Measurements from ENCODE around the gene PIK3C2A. TPM values are rescaled to one million over a fixed set of nuclear protein-coding genes. Genes with fewer than 3 reads are reported as not detected.

PIK3C2A gene
- polyA plus RNA-seq, 4 donors = 62.1 to 75.8 (median 64.2) TPM

DNA sequence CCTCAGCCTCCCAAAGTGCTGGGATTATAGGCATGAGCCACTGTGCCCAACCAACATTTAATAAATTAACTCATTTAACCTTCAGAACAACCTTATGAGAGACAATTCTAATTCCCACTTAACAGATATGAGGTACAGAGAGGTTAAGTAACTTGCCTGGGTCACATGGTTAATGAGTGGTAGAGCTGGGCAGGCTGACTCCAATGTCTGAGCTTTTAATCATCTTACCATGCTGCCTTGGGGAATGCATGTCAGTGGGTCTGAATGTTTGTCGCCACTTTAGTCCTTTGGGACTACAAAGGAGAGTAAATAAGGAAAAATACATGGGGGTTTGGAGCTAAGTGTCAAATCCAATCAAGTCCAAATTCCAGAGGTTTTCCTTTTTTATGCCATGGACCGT lies 11.2 kb upstream of the PIK3C2A start:
- no peak for DNase-seq (ENCODE audit: low read depth in 4 of 4, low spot score in 2 of 4)

DNA sequence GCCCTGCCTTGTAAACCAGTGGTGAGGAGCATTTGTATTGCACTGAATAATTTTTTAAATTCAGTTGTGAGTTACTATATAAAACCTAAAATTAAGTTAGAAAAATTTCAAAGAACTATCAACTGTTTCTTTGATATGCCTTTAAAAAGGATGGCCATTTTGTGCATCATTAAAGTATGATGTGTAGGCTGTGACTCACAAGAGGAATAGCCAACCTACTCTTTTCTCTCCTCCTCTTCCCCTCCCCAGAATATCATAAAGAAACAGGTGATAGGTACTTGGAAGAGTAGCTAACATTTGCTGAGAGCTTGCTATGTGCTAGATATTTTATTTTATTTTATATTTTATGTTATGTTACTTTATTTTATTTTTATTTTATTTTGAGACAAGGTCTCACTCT lies 10.6 kb upstream of the PIK3C2A start:
- no peak for DNase-seq (ENCODE audit: low read depth in 4 of 4, low spot score in 2 of 4)

DNA sequence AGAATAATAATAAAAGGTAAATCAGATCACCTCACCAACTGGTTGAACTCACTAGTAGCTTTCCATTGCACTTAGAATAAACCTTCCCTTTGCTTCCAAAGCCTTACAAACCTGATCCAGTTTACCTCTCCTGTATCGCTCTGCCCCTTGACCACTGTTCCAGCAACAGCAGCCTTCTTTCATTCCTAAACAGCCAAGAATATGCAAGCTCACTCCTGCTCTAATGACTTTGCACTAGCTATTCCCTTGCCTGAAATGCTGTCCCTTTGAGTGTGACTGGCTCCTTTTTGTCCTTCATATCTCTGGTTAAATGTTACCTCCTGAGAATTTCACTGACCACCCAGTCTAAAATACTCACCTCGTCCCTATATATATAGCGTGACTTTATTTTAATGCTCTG lies 9.6 kb upstream of the PIK3C2A start:
- DNase-seq (ENCODE audit: low read depth in 4 of 4, low spot score in 2 of 4) = no peak

DNA sequence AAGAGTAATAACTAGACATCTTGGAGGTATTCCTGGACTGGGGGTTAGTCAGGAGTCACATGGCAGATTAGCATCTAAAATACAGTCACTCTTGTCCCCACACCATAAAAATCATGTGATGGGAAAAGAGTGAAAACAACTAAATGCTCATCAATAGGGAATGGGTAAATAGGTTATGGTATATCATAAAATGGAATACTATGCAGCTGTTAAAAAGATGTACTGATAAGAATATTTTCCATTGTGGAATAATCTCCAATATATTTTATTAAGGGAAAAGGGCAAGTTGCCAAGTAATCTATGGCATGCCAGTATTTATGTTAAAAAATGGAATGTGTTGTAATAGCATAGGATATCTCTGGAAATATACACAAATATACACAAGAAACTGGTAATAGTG lies 6.6 kb upstream of the PIK3C2A start:
- DNase-seq (ENCODE audit: low read depth in 4 of 4, low spot score in 2 of 4) = no peak

DNA sequence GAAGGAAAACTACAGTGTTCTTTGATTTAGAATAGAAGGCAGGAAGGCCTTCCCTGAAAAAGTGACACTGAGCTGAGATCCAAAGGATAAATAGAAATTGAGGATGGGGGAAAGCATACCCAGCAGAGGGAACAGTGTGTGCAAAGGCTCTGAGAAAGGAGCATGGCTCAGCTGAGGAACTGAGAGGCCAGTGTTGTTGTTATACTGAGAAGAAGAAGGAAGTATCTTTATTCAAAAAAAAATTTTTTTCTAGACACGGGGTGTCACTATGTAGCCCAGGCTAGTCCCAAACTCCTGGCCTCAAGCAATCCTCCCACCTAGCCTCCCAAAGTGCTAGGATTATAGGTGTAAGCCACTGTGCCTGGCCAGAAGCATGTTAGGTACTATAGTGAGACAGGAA lies 3.5 kb upstream of the PIK3C2A start:
- DNase-seq (ENCODE audit: low read depth in 4 of 4, low spot score in 2 of 4) = no peak

DNA sequence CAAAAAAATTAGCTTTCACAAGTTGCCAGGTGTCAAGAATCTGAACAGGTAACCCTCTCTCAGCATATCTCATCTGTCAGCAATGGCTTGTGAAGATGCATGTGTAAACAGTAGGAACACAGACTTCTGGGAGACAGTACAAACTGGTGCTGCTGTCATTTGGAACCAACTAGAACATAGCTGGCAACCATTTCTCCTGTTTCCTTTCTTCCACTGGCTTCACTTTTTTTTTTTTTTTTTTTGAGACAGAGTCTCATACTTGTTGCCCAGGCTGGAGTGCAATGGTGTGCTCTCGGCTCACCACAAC lies 2.1 kb upstream of the PIK3C2A start:
- DNase-seq (ENCODE audit: low read depth in 4 of 4, low spot score in 2 of 4) = no peak

DNA sequence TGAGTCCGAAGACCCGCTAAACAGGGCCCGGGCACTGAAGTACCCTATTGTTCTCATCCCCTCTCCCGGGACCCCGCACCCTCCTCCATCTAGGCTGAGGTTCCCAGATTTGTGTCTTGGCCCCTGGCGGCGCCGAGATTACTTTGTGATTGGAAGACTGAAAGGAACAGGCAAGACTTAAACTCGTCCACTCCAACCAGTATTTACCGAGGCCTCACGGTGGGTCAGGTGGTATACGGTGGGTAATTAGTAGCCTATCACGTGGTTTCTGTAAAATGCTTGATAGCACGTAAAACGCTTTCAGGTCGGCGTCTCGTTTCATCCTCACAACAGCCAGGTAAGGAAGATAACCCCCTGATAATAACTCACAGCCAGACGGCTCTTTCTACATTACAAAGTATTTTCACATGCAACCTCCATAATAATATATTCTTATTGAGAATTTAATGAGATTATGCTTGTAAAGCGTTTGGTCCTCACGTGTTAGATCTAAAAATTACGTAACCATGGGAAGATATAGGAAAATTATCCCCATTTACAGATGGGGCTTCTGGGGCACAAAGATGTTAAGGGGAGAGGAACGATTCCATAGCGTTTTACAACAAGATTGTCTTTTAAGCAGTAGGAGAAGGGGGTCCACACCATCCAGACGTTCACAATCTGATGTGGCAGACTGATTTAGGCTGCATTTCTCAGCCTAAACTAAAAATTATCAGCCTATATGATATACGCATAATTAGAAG lies 642 bp upstream of the PIK3C2A start:
- DNase-seq (ENCODE audit: low read depth in 4 of 4, low spot score in 2 of 4) = peak in 3 of 4 donors; percentile 63 to 81 (median 75)

DNA sequence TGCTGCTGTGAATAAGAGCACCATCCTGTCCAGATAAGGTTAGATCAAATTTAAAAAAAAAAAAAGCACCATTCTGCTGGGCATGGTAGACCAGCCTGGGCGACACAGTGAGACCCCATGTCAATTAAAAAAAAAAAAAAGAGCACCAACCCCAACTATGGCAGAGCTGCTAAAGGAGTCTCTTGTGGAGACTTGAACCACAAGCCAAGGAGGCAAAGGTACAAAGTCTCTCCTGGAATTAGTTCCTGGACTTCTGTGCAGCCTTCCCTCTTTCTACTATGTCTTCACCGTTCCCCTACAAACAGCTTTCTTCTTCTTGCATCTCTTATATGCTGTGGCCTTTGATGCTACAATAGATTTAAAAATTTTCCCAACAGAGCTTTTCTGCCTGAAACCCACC lies 1.3 kb downstream of the PIK3C2A start:
- DNase-seq (ENCODE audit: low read depth in 4 of 4, low spot score in 2 of 4) = no peak

DNA sequence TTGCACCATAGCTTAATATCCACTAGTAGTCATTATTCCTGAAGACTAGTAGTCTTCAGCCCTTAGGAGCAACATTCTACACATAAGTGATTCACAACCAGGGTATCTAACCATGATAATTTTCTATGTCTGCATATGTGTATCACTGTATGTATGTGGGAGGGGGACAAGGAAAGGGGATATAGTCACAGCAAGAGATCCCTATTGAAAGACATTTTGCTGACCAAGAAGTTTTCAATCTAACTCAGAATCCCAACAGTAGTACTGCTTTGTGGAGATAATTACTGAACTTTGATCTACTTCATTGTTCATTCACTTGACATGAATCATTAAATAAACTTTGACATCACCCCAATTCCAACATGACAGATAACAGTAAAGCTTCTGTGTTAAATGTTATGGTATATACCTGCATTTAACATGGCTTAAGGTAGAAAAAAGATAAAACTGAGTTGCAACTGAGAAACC lies 10.3 kb downstream of the PIK3C2A start:
- no peak for DNase-seq (ENCODE audit: low read depth in 4 of 4, low spot score in 2 of 4)

DNA sequence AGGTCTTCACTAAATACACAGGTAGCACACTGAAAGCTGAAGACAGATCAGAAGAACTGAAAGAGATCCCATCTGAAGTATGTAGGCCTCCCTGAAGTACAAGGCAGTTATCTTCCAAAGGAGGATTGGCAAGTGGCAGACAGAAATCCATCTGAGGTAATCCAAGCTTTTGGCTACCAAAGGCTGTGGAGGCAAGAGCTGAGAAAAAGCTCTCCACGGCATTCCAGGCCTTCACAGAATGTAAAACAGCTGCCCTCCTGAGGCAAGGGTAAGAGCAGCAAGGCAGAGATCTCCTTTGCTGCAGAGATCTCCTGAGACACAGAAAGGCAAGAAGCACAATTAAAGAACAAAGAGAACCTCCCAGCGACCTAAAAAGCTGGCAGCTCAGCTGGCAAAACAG lies 19.1 kb downstream of the PIK3C2A start:
- no peak for DNase-seq (ENCODE audit: low read depth in 4 of 4, low spot score in 2 of 4)

DNA sequence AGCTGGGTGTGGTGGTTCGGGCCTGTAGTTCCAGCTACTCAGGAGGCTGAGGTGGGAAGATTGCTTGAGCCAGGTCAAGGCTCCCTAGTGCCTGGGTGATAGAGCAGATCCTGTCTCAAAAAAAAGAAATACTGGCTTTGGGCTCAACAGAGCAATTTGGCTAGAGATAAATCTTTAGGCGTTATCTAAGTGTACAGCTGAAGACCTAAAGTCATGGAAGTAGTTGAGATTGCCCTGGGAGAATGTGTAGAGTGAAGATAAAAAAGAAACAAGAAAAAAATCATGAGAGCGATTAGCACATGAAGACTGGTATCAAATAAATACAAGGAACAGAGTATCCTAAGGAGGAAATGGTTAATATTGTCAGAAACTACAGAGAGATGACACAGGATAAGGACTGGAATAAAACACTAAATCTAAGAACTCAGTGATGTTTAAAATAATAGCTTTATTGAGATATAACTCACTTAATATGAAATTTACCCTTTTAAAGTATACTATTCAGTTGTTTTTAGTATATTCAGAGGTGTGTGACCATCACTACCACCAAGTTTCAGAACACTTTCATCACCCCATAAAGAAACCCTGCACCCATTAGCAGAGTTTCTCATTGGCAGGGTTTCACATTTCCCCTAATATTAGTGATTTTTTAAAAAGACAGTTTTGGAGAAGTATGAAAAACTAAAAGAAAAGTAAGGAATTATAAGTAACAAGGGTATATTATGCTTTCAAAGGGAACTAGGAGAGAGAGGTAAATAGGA lies 20.7 kb downstream of the PIK3C2A start:
- DNase-seq (ENCODE audit: low read depth in 4 of 4, low spot score in 2 of 4) = no peak

DNA sequence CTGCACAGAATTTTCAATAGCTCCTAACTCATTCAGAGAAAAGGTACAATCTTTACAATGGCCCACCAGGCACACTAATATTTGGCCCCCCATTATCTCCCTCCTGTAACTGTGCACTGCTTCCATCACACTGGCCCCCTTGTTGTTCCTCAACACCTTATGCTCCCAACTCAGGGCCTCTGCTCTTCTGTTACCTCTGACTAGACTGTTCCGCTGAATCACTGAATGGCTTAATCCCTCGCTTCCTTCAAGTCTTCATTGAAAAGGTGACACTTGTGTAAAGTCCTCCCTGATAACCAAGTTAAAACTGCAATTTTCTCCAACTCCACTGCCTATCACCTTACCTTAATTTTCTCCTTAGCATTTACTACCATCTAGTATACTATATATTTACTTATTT lies 21.8 kb downstream of the PIK3C2A start:
- DNase-seq (ENCODE audit: low read depth in 4 of 4, low spot score in 2 of 4) = no peak

DNA sequence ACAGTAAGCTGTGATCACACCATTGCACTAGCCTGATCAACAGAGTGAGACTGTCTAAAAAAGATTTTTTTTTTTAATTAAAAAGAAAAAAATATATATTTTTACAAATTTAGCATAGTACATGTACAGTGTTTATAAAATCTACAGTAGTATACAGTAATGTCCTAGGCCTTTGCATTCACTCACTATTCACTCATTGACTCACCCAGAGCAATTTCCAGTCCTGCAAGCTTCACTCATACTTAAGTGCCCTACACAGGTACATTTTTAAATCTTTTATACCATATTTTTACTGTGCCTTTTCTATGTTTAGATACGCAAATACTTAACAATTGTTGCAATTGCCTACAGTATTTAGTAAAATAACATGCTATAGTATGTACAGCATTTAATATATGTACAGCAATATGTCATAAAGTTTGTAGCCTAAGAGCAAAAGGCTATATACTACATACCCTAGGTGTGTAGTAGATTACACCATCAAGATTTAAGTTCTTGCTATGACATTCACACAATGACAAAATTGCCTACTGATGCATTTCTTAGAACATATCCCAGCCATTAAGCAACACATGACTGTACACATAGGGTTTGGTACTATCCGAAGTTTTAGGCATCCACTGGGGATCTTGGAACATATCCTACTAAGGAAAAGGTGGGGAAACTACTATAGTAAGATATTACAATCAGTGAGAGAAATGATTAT lies 22.8 kb downstream of the PIK3C2A start:
- no peak for DNase-seq (ENCODE audit: low read depth in 4 of 4, low spot score in 2 of 4)

DNA sequence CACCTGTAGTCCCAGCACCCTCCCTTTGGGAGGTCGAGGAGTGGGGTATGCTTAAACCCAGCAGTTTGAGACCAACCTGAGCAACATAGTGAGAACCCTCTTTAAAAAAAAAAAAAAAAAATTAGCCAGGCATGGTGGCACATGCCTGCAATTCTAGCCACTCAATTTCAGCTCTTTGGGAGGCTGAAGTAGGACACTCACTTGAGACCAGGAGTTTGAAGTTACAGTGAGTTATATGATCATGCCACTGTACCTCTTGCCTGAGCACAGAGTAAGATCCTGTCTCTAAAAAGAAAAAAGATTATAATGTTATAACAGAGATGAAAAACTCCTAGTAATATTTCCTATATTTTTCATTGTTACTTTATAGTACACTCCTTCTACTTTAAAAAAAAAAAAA lies 23.9 kb downstream of the PIK3C2A start:
- DNase-seq (ENCODE audit: low read depth in 4 of 4, low spot score in 2 of 4) = no peak

DNA sequence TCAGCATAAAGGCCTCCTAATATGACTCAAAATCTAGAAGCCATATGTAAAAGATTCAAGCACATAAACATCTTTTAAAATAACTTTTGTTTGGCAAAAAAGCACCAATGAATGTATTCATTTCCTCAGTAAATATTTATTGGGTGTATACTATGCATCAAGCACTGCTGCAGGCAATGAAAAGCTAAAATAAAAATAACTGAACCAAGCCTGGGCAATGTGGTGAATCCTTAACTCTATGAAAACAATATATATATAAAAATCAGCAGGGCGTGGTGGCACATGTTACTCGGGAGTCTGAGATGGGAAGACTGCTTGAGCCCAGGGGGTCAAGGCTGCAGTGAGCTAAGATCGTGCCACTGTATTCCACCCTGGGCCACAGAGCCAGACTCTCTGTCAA lies 27.8 kb downstream of the PIK3C2A start:
- no peak for DNase-seq (ENCODE audit: low read depth in 4 of 4, low spot score in 2 of 4)

DNA sequence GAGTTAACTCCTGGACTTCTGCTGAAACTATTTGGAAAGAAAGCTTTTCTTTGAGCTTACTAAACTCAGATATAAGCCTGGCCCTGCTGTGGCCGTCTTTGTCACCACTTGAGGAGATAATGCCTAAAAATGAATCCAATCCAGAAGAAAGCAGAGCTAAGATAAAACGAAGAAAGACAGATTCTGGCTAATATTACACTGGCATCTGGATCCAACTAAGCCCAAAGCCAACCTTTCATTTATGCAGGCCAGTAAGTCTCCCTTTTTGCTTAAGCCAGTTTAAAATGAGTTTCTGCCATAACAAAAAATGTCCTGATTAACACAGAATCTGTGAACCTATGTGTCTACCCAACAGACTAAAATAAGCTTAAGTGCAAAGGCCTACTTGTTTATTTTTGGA lies 34.5 kb downstream of the PIK3C2A start:
- no peak for DNase-seq (ENCODE audit: low read depth in 4 of 4, low spot score in 2 of 4)

DNA sequence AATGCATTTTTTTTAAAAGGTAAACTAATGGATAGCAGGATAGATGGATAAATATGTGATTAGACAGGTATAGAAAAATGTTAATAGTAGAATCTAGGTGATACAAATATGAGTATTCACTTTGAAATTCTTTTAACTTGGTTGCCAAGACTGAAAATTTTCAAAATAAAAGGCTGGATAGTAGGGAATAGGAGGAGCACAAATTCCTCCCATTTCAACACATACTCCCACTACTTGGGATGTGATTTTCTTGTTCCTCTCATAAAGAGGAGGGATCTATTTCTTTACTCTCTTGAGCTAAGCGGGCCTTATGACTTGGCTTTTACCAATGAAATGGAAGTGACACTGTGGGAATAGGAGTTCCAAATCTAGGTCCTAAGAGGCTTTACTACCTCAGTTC lies 35.9 kb downstream of the PIK3C2A start:
- DNase-seq (ENCODE audit: low read depth in 4 of 4, low spot score in 2 of 4) = no peak

DNA sequence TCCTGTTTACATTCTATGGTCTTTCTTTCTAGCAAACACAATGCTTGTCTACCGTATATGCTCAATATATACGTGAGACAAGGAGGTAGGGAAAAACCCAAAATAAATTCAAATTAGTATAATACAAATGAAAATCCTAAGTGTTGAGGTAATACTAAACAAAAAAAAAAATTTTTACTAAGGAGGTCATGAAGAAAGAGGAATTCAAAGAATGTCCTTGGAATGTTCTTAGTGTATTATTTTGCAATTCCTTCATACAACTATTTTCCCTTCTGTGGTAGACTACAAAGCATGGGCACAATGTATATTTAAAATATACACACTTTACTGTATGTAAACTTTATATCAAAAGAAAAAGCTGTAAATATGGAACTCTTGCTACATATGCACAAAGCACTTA lies 36.4 kb downstream of the PIK3C2A start:
- no peak for DNase-seq (ENCODE audit: low read depth in 4 of 4, low spot score in 2 of 4)

DNA sequence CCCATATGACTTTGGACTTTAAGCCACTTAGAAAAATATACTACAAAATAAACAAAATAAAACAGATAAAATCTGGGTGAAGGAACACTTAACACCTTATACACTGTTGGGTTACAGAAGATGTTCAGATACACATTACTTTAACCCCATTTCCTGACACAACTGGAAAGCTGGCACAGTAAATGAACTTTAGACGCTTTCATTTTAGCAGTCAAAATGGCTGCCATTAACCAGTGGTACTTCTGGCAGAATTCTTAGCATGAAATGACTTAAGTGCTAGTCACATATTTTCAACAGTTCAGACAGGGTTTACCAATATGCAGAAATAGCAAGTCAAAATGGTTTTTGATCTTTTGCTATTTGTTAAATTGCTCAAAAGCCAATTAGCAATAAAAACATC lies 37.9 kb downstream of the PIK3C2A start:
- no peak for DNase-seq (ENCODE audit: low read depth in 4 of 4, low spot score in 2 of 4)

DNA sequence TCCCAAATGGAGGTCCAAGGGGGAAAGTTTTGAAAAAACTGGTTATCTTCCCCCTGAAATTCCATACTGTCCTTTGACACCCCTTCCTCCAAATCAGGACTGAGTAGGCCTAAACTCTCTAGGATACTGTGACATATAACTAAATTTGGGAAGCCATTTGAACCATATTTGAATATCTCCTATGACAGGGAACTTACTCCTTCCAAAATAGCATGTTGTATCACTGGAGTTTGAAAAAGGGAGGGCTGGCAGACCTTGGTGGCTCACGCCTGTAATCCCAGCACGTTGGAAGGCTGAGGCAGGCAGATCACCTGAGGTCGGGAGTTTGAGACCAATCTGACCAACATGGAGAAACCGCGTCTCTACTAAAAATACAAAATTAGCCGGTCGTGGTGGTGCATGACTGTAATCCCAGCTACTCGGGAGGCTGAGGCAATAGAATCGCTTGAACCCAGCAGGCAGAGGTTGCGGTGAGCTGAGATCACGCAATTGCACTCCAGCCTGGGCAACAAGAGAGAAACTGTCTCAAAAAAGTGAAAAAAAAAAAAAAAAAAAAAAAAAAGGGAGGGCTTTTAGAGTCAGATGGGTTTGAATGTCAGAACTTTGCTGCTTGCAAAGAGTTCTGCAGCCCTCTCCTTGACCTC lies 42.4 kb downstream of the PIK3C2A start:
- no peak for DNase-seq (ENCODE audit: low read depth in 4 of 4, low spot score in 2 of 4)
